Kidney tubule cell (primary cell): ENCODE data around the gene STAC2.
"Not testable (repeated sequence)": the region's sequence is repeated elsewhere in the genome, so short reads cannot be mapped to it uniquely, and the experiment has no call there.

Experiments
- DNase-seq: peaks from one replicate; pipeline ENCODE4 v3.0.0-alpha.2; 2018; ENCODE audit warnings: low spot score

Gene STAC2

GRCh38 chr17:39186481-39187002 lies 39.2 kb downstream of the STAC2 start:
- DNase-seq: no peak

- no peak for DNase-seq
Measured at GRCh38 chr17:39183720-39184119, 42.0 kb downstream of the STAC2 start.

DNA sequence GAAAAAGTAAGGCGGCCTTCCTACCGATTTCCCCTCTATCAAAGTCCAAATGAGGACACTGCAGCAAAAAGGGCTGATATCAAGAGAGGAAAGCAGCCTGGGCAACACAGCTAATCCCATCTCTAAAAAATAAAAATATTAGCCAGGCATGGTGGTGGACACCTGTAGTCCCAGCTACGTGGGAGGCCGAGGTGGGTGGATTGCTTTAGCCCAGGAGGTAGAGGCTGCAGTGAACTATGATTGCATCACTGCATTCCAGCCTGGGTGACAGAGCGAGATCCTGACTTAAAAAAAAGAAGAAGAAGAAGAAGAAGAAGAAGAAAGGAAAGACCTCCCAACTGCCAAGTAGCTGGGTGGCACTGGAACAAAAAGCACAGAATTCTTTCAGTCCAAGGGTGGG lies 42.7 kb downstream of the STAC2 start:
- no peak for DNase-seq

DNA sequence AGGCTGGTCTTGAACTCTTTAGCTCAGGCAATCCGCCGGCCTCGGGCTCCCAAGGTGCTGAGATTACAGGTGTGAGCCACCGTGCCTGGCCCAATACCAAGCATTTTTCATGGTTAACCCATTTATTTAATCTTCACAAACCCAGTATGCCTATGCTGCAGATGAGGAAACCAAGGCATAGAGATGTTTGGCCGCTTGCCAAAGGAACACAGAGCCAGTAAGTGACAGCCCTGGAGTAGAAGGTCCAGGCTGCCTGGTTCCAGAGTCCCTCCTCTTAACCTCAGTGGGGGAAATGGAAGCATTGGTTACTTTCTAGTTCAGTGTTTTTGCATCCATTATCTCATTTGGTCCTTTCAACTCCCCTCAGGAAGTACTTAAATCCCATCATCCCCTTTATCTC lies 44.4 kb downstream of the STAC2 start:
- no peak for DNase-seq

GRCh38 chr17:39178536-39178935 lies 47.2 kb downstream of the STAC2 start:
- DNase-seq: no peak

DNA sequence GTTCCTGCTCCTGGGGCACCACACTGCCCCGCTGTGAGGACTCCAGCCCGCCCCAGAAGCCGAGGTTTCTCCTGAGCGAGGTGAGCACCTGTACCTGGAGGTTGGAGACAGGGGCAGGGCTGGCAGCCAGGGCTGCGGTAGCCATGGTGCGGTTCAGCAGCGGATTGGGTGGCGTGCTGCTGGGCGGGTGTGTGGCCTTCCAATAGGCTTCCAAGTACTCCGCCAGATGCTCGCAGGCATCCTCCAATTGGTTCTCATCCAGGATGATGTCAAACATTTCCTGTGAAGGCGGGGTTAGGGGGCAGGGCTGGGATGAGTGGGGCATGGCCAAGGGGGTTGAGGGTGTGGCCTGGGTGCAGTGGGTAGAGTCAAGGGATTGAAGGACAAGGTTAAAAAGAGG lies 48.5 kb downstream of the STAC2 start:
- no peak for DNase-seq

- peak; percentile 30 for DNase-seq
Measured at GRCh38 chr17:39175695-39176093, 50.1 kb downstream of the STAC2 start.

DNA sequence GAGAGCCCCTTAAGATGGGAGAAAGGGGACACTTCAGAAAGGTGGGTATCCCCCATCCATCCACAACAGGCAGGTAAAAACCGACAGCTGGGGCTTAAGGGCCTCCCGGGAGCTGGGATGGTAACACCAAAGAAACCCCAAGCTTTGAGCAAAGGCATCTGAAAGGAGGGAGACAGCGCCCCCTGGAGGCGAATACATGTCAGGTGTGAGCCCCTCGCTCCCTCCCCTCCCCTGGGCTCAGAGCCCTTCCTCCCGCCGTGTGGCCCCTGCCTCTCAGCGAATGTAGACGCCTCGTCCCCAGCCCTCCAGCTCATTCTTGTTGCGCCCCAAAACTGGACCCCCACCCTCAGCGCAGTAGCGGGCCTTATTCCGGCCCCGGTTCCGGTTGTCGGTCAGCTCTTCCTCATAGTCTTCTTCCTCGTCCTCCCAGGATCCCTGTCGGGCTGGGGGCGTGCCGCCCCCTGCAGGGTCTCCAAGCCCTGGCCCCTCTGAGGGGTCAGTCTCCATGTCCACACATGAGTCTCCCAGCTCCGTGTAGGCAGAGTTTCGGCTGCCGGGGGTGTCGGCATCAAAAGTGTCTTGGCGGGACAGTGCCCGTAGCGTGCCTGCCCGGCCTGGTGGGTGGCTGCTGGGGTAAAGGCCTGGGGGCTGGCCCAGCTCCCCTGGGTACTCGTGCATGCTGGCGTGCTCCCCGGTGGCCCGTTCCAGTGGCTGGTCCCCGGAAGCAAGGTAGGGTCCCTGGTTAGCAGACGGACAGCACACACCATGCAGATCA lies 50.6 kb downstream of the STAC2 start:
- DNase-seq: peak; percentile 50

DNA sequence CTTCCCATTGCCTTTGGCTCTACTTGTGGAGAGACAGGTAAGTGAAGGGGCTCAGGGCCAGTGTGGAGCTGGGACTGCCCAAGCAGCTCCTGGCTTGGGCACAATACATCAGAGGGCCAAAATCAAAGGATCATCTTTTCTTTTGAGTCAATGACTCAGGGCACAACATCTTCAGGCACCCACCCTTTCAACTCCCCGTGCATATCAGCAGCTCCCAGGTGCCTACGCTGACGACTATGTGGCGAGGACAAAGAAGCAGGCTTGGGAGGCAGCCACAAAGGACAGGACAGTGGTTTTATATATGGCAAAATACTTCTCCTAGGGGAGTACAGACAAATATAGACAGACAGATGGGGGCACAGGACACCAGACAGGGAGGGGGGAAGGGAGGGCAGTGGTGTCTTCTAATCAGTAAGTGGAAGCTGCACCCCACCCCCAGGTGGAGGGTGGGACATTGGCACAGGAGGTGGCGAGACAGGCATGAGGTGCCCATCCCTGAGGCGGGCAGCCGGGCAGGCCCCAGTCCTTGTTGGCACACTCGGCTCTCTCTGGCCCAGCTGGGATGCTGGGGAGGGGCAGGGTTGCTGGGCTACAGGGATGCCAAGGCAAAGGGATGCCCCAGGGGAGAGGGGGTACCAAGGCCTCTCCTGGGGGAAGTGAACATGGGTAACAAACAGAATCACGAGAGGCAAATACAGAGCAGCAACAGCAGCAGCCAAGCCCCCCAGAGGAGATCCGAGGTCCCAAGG lies 52.0 kb downstream of the STAC2 start:
- DNase-seq: no peak

- no peak for DNase-seq
Measured at GRCh38 chr17:39173080-39173479, 52.7 kb downstream of the STAC2 start.

- no peak for DNase-seq
Measured at GRCh38 chr17:39171933-39172332, 53.8 kb downstream of the STAC2 start.

DNA sequence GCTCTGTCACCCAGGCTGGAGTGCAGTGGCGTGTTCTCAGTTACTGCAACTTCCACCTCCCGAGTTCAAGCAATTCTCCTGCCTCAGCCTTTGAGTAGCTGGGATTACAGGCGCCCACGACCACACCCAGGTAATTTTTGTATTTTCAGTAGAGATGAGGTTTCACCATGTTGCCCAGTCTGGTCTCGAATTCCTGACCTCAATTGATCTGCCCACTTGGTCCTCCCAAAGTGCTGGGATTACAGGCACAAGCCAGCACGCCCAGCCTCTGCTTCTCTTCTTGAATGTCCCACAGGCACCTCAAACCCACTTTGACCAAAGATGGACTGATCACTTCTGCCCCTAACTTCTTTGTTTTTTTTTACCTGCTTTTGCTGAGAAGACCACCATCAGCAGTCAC lies 55.2 kb downstream of the STAC2 start:
- no peak for DNase-seq

GRCh38 chr17:39170109-39170508 lies 55.6 kb downstream of the STAC2 start:
- DNase-seq: no peak

- no peak for DNase-seq
Measured at GRCh38 chr17:39169518-39169917, 56.2 kb downstream of the STAC2 start.

DNA sequence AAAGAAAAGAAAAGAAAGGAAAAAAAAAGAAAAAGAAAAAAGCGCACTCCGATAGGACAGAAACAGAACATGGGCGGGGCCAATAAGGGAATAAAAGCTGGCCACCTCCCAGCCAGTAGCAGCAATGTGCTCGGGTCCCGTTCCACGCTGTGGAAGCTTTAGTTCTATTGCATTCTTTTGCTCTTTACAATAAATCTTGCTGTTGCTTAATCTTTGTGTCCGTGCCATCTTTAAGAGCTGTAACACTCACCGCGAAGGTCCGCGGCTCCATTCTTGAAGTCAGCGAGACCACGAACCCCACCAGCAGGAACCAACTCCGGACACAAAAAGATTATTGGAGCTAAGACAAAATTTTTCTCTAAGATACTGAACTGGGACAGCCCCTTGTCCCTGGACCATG lies 56.6 kb downstream of the STAC2 start:
- no peak for DNase-seq

DNA sequence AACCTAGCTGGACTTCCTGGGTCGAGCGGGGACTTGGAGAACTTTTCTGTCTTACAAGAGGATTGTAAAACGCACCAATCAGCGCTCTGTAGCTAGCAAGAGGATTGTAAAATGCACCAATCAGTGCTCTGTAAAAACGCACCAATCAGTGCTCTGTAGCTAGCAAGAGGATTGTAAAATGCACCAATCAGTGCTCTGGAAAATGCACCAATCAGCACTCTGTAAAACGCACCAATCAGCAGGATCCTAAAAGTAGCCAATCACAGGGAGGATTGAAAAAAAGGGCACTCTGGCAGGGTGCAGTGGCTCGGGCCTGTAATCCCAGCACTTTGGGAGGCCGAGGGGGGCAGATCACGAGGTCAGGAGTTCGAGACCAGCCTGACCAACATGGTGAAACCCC lies 57.2 kb downstream of the STAC2 start:
- DNase-seq: not testable (repeated sequence)

DNA sequence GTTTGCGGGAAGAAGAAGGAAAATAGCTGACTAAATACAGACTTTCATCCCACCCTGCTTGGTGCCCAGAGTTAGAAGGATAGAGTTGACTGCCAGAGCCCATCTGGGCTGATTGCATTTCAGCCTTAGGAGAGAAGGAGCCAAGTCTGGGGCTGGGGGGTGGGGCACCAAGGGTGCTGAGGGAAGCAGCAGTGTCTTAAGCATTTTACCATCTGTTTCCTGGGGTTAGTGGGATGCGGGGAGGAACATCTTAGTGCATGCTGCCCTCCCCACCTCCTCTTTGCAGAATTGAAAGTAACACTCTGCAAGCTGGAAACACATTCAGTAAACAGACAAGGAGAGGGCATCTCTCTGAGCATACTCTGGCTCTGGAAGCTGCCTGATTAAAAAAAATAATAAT lies 58.3 kb downstream of the STAC2 start:
- DNase-seq: no peak

GRCh38 chr17:39166437-39167335 lies 59.1 kb downstream of the STAC2 start:
- DNase-seq: no peak

GRCh38 chr17:39165841-39166349 lies 59.9 kb downstream of the STAC2 start, which contains the start of gene ARL5C:
ARL5C (minus strand) TSS chr17:39166161; CDS start chr17:39165760, 401 bp downstream.
- no peak for DNase-seq

GRCh38 chr17:39165178-39165840 lies 60.4 kb downstream of the STAC2 start:
- no peak for DNase-seq

DNA sequence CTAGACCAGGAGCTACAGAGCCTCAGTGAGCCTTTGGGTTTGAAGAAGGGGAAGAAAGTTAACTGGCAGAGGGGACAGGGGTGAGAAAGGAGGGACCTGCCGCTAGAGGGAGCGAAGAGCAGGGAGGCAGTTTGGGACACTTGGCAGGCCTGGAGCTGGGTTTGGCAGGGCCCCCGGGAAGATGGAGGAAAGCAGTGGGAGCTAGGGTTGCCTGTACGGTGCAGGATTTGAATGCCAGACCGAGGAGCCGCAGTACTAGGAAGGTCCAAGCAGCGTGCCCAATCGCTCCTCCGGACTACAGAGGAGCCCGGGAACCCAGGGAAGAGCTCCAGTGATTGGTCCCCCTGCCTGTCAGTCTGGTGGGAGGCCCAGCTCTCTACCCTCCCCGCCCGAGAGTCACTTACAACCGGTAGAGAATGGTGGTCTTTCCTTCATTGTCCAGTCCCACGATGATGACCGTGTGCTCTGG lies 61.0 kb downstream of the STAC2 start:
- DNase-seq: peak; percentile 80
